ENCODE data around the gene PDZD2.

- TF ChIP-seq CTCF (IDR thresholded peaks at IDR 0.05): no peak
- TF ChIP-seq POLR2A (IDR thresholded peaks at IDR 0.05): no peak
Measured at GRCh38 chr5:31894141-31894540, 255.2 kb downstream of the PDZD2 start.
